Brain microvascular endothelial cell (primary cell): ENCODE measurements around the gene TADA1.

Experiments
- DNase-seq: peaks from one replicate; pipeline ENCODE4 v3.0.0-alpha.2; 2020
- H3K27ac ChIP-seq: fragments of 250-450 bp; sonication (Bioruptor Pico); 2 replicates; pipeline ENCODE4 v1.5.1; 2020; ENCODE audit warnings: mild to moderate bottlenecking, moderate library complexity
- H3K27me3 ChIP-seq: fragments of 250-450 bp; sonication (Bioruptor Pico); replicated peaks from 2 replicates; pipeline ENCODE4 v1.5.1; 2020; ENCODE audit warnings: mild to moderate bottlenecking
- H3K36me3 ChIP-seq: fragments of 250-450 bp; sonication (Bioruptor Pico); replicated peaks from 2 replicates; pipeline ENCODE4 v1.5.1; 2020; ENCODE audit warnings: mild to moderate bottlenecking
- H3K4me3 ChIP-seq: 2 replicates; pipeline ENCODE4 v1.5.1; 2011; ENCODE audit warnings: low read depth, mild to moderate bottlenecking, control low read depth, low read length, moderate library complexity
- CTCF ChIP-seq: IDR thresholded peaks from 2 replicates; pipeline ENCODE4 v1.5.1; 2011; ENCODE audit warnings: low read depth, mild to moderate bottlenecking, moderate library complexity, low read length, control low read depth, inconsistent platforms; ENCODE audit errors: missing control alignments
- in situ Hi-C: cut with HindIII; loops from 2 replicates; pipeline ENCODE4 v1.10.0; 2017; ENCODE audit warnings: low sequenced_read_pairs, low pct_ligation_motif_present

TADA1 gene

GRCh38 chr1:166876540-166876838 is 425 bp upstream of the TADA1 start:
- DNase-seq: no peak
- H3K27ac ChIP-seq: no peak overlapping the region
- peak; percentile 21 for TF ChIP-seq CTCF
- no peaks in the 10 kb centered on the region for H3K27me3 ChIP-seq
- in situ Hi-C loops: no loop called here
- no peaks in the 10 kb centered on the region for H3K36me3 ChIP-seq
- H3K4me3 ChIP-seq: peak overlapping the region; percentile 76

GRCh38 chr1:166875302-166875733 is 746 bp downstream of the TADA1 start:
- no peak for TF ChIP-seq CTCF
- Histone ChIP-seq H3K4me3 (peak overlapping the region; percentile 76), H3K27ac (peak overlapping the region; percentile 51), H3K36me3 (no peaks in the 10 kb centered on the region), H3K27me3 (no peaks in the 10 kb centered on the region)
- in situ Hi-C loops: no loop called here
- no peak for DNase-seq

- H3K36me3 ChIP-seq: no peaks in the 10 kb centered on the region
- H3K27ac ChIP-seq: no peak overlapping the region
- no peak for TF ChIP-seq CTCF
- no peak for DNase-seq
- in situ Hi-C loops: no loop called here
- no peaks in the 10 kb centered on the region for H3K27me3 ChIP-seq
- H3K4me3 ChIP-seq: no peak overlapping the region
Measured at GRCh38 chr1:166874464-166874863, 1.6 kb downstream of the TADA1 start.

- no peak for DNase-seq
- TF ChIP-seq CTCF: no peak
- H3K27ac ChIP-seq: no peak overlapping the region
- H3K4me3 ChIP-seq: no peak overlapping the region
- in situ Hi-C loops: no loop called here
- H3K27me3 ChIP-seq: no peaks in the 10 kb centered on the region
- peaks cover 3% of the 10 kb centered on the region for H3K36me3 ChIP-seq
Measured at GRCh38 chr1:166870584-166870983, 5.5 kb downstream of the TADA1 start.

GRCh38 chr1:166869318-166870099 is 6.6 kb downstream of the TADA1 start:
- in situ Hi-C loops: no loop called here
- no peak for DNase-seq
- no peak for TF ChIP-seq CTCF
- H3K4me3 ChIP-seq: no peak overlapping the region
- no peaks in the 10 kb centered on the region for H3K27me3 ChIP-seq
- peaks cover 3% of the 10 kb centered on the region for H3K36me3 ChIP-seq
- H3K27ac ChIP-seq: no peak overlapping the region

- in situ Hi-C loops: no loop called here
Measured at GRCh38 chr1:166868639-166869038, 7.4 kb downstream of the TADA1 start.

More at GRCh38 chr1:166868639-166869038, 7.4 kb downstream of the TADA1 start:
- TF ChIP-seq CTCF: no peak
- Histone ChIP-seq H3K27ac (no peak overlapping the region), H3K36me3 (peaks cover 3% of the 10 kb centered on the region), H3K27me3 (no peaks in the 10 kb centered on the region), H3K4me3 (no peak overlapping the region)
- DNase-seq: no peak
